H1 (cell line): ENCODE data around the gene MEF2A. TPM values are rescaled to one million over a fixed set of nuclear protein-coding genes. Genes with fewer than 3 reads are reported as not detected.

Experiments
- CTCF ChIA-PET: fragments of 300-600 bp; sonication (Branson Sonifier 250); formaldehyde crosslinking; loops from one replicate; lab custom pipeline; 2021; ENCODE audit not compliant: partially characterized antibody; lab: Charles Lee
- POLR2A ChIA-PET: fragments of 300-600 bp; sonication (Branson Sonifier 250); formaldehyde crosslinking; loops from one replicate; lab custom pipeline; 2021; ENCODE audit warnings: inconsistent platforms; ENCODE audit not compliant: partially characterized antibody; lab: Charles Lee
- DNase-seq, 2 experiments: peaks; one replicate each; pipeline versions ENCODE4 v3.0.0 to v3.0.0-alpha.2; 2010 to 2022; ENCODE audit warnings: low spot score in 2 of 2, low read depth in 1 of 2, mixed read lengths in 1 of 2
- FAIRE-seq: peaks from 2 replicates; lab custom pipeline; 2011; peaks lifted over from hg19 to GRCh38; lab: Jason Lieb, UNC
- H2AFZ ChIP-seq: 2 replicates; pipeline ENCODE4 v1.8.1; 2012; ENCODE audit warnings: low read length, inconsistent platforms
- H2AK5ac ChIP-seq: 2 replicates; pipeline ENCODE4 v1.6.1; 2013; ENCODE audit warnings: low read depth, low read length
- H2BK120ac ChIP-seq: replicated peaks from 2 replicates; pipeline ENCODE3; 2013; ENCODE audit warnings: low read depth, low read length, inconsistent platforms
- H2BK12ac ChIP-seq: 2 replicates; pipeline ENCODE4 v1.6.1; 2013; ENCODE audit warnings: low read depth, low read length
- H2BK15ac ChIP-seq: 2 replicates; pipeline ENCODE4 v1.6.1; 2013; ENCODE audit warnings: low read length
- H2BK20ac ChIP-seq: 2 replicates; pipeline ENCODE4 v1.6.1; 2013; ENCODE audit warnings: low read length
- H2BK5ac ChIP-seq: 2 replicates; pipeline ENCODE4 v1.6.1; 2013; ENCODE audit warnings: low read depth, low read length
- H3K14ac ChIP-seq: 2 replicates; pipeline ENCODE4 v1.6.1; 2013; ENCODE audit warnings: inconsistent platforms; ENCODE audit not compliant: insufficient read length
- H3K18ac ChIP-seq: 2 replicates; pipeline ENCODE4 v1.6.1; 2013; ENCODE audit warnings: low read length; ENCODE audit errors: extremely low read depth
- H3K23ac ChIP-seq: 2 replicates; pipeline ENCODE4 v1.6.1; 2013; ENCODE audit warnings: inconsistent platforms; ENCODE audit not compliant: insufficient read length
- H3K23me2 ChIP-seq: 2 replicates; pipeline ENCODE4 v1.6.1; 2013; ENCODE audit warnings: low read depth, low read length
- H3K27ac ChIP-seq: 2 replicates; pipeline ENCODE4 v1.6.1; 2011; ENCODE audit warnings: low read depth, low read length, inconsistent platforms
- H3K27me3 ChIP-seq, 4 experiments: replicated peaks in 1 of 4; 1 replicate in 1 of 4; 2 replicates in 3 of 4; pipeline versions ENCODE4 v1.6.1 to v1.8.1; 2011 to 2013; ENCODE audit warnings: low read length in 3 of 4, mild to moderate bottlenecking in 3 of 4, inconsistent platforms in 2 of 4, mixed read lengths in 2 of 4, moderate library complexity in 1 of 4; ENCODE audit not compliant: control insufficient read depth in 3 of 4, insufficient read depth in 3 of 4; ENCODE audit errors: extremely low read depth in 1 of 4
- H3K36me3 ChIP-seq, 4 experiments: 2 replicates each; pipeline versions ENCODE4 v1.6.1 to v1.8.1; 2011 to 2013; ENCODE audit warnings: mild to moderate bottlenecking in 4 of 4, low read length in 3 of 4, moderate library complexity in 2 of 4, control low read depth in 1 of 4, inconsistent platforms in 1 of 4; ENCODE audit not compliant: insufficient read depth in 4 of 4, control insufficient read depth in 2 of 4
- H3K4ac ChIP-seq: replicated peaks from 2 replicates; pipeline ENCODE3; 2013; ENCODE audit warnings: low read length, low read depth, mixed read lengths, inconsistent platforms; ENCODE audit not compliant: insufficient read length
- H3K4me1 ChIP-seq, 4 experiments: replicated peaks in 1 of 4; 1 replicate in 1 of 4; 2 replicates in 3 of 4; pipeline versions ENCODE4 v1.6.1 to v1.8.1; 2011 to 2013; ENCODE audit warnings: low read length in 3 of 4, inconsistent platforms in 2 of 4, mixed read lengths in 1 of 4; ENCODE audit not compliant: insufficient read depth in 4 of 4, control insufficient read depth in 3 of 4
- H3K4me2 ChIP-seq, 2 experiments: 2 replicates each; pipeline versions ENCODE4 v1.6.1 to v1.8.1; 2011 to 2013; ENCODE audit warnings: low read depth in 2 of 2, low read length in 2 of 2, control low read depth in 1 of 2, inconsistent platforms in 1 of 2, mild to moderate bottlenecking in 1 of 2; ENCODE audit not compliant: insufficient read depth in 1 of 2
- H3K4me3 ChIP-seq, 4 experiments: fragments of 200-600, 300-600 bp in 1 of 4; sonication (generic), shearing (Covaris generic), sonication (Bioruptor Twin) in 1 of 4; 2 replicates each; pipeline versions ENCODE4 v1.5.1 to v1.8.1; 2011 to 2016; ENCODE audit warnings: low read length in 4 of 4, low read depth in 3 of 4, control low read depth in 2 of 4, inconsistent platforms in 2 of 4, mild to moderate bottlenecking in 2 of 4, mixed read lengths in 1 of 4, moderate library complexity in 1 of 4; ENCODE audit not compliant: insufficient read depth in 2 of 4; ENCODE audit errors: extremely low read depth in 1 of 4
- H3K56ac ChIP-seq: replicated peaks from 2 replicates; pipeline ENCODE3; 2013; ENCODE audit warnings: low read depth, mild to moderate bottlenecking, mixed read lengths, low read length, inconsistent platforms; ENCODE audit not compliant: insufficient read length
- H3K79me1 ChIP-seq: 2 replicates; pipeline ENCODE4 v1.6.1; 2013; ENCODE audit warnings: low read depth, low read length, control low read depth
- H3K79me2 ChIP-seq, 2 experiments: 2 replicates each; pipeline versions ENCODE4 v1.6.1 to v1.8.1; 2012 to 2013; ENCODE audit warnings: low read length in 2 of 2, mild to moderate bottlenecking in 2 of 2, inconsistent platforms in 1 of 2; ENCODE audit not compliant: insufficient read depth in 2 of 2, control insufficient read depth in 1 of 2
- H3K9ac ChIP-seq, 4 experiments: replicated peaks in 1 of 4; 1 replicate in 1 of 4; 2 replicates in 3 of 4; pipeline versions ENCODE4 v1.6.1 to v1.8.1; 2011 to 2013; ENCODE audit warnings: low read depth in 3 of 4, low read length in 3 of 4, control low read depth in 2 of 4, mild to moderate bottlenecking in 2 of 4, moderate library complexity in 2 of 4, inconsistent platforms in 1 of 4; ENCODE audit errors: extremely low read depth in 1 of 4
- H3K9me3 ChIP-seq, 2 experiments: 2 replicates each; pipeline versions ENCODE4 v1.6.1 to v1.8.1; 2012 to 2013; ENCODE audit warnings: mild to moderate bottlenecking in 2 of 2, moderate library complexity in 2 of 2, control low read depth in 1 of 2, inconsistent platforms in 1 of 2, low read depth in 1 of 2, low read length in 1 of 2, mixed read lengths in 1 of 2; ENCODE audit not compliant: insufficient read depth in 2 of 2
- H4K20me1 ChIP-seq, 2 experiments: replicated peaks in 1 of 2; 2 replicates each; pipeline versions ENCODE3 to v1.8.1; 2011 to 2013; ENCODE audit warnings: inconsistent platforms in 2 of 2, low read length in 2 of 2, mild to moderate bottlenecking in 1 of 2; ENCODE audit not compliant: insufficient read depth in 2 of 2, control insufficient read depth in 1 of 2
- H4K5ac ChIP-seq: 2 replicates; pipeline ENCODE4 v1.6.1; 2013; ENCODE audit warnings: low read length, low read depth, mixed read lengths, inconsistent platforms; ENCODE audit not compliant: insufficient read length
- H4K8ac ChIP-seq: 2 replicates; pipeline ENCODE4 v1.8.0; 2013; ENCODE audit warnings: mild to moderate bottlenecking, moderate library complexity, low read length, inconsistent platforms; ENCODE audit not compliant: insufficient read depth; ENCODE audit errors: extremely low read depth
- H4K91ac ChIP-seq: replicated peaks from 2 replicates; pipeline ENCODE3; 2013; ENCODE audit warnings: low read length, mixed read lengths, inconsistent platforms; ENCODE audit not compliant: insufficient read length
- ASH2L ChIP-seq: fragments of 200-600, 300-600 bp; sonication (generic); IDR thresholded peaks from one replicate; pipeline ENCODE4 v1.7.1; 2017; ENCODE audit warnings: low read length
- ATF2 ChIP-seq: IDR thresholded peaks from 2 replicates; pipeline ENCODE4 v1.6.1; 2012; ENCODE audit warnings: low read length, inconsistent platforms
- CBX5 ChIP-seq: fragments of 300-800, 300-1000 bp; sonication (generic); IDR thresholded peaks from 2 replicates; pipeline ENCODE4 v1.7.1; 2016; ENCODE audit warnings: antibody characterized with exemption, low read length, low read depth
- JUND ChIP-seq: IDR thresholded peaks from 2 replicates; pipeline ENCODE4 v1.6.1; 2011; ENCODE audit warnings: mild to moderate bottlenecking, improper control_type of control experiment, low read length
- KDM4A ChIP-seq: IDR thresholded peaks from one replicate; pipeline ENCODE4 v1.7.1; 2012; ENCODE audit warnings: low read depth, mild to moderate bottlenecking, moderate library complexity, low read length, inconsistent platforms; ENCODE audit not compliant: severe bottlenecking
- POU5F1 ChIP-seq: IDR thresholded peaks from 2 replicates; pipeline ENCODE4 v1.6.1; 2011; ENCODE audit warnings: low read depth, mild to moderate bottlenecking, low read length, moderate library complexity
- RXRA ChIP-seq: IDR thresholded peaks from 2 replicates; pipeline ENCODE4 v1.6.1; 2011; ENCODE audit warnings: low read depth, mild to moderate bottlenecking, low read length, moderate library complexity; ENCODE audit not compliant: insufficient read depth
- SIRT6 ChIP-seq: IDR thresholded peaks from one replicate; pipeline ENCODE4 v1.7.1; 2012; ENCODE audit warnings: low read length, inconsistent platforms
- SP1 ChIP-seq: IDR thresholded peaks from 2 replicates; pipeline ENCODE4 v1.6.1; 2011; ENCODE audit warnings: low read depth, low read length
- TEAD4 ChIP-seq: IDR thresholded peaks from 2 replicates; pipeline ENCODE4 v1.6.1; 2012; ENCODE audit warnings: low read depth, low read length, inconsistent platforms, mixed read lengths
- WGBS, 2 experiments: shearing (Covaris generic) in 1 of 2; methylation state at CpG; one replicate each; pipeline versions ENCODE4 v1.1.6 to v1.1.7; 2013 to 2015; ENCODE audit warnings: low lambda C conversion rate in 2 of 2, mixed read lengths in 2 of 2, inconsistent platforms in 1 of 2, low coverage in 1 of 2, missing lambda C conversion rate in 1 of 2; ENCODE audit not compliant: insufficient replicate concordance in 2 of 2, insufficient coverage in 1 of 2, insufficient read length in 1 of 2; ENCODE audit errors: extremely low coverage in 1 of 2, missing lambda C conversion rate in 1 of 2; 5-methylcytosine and 5-hydroxymethylcytosine counted together
- polyA plus RNA-seq, 7 experiments: library from polyadenylated mRNA; depleted of rRNA in 3 of 7; stranded (reverse) in 5 of 7; unstranded in 2 of 7; fragments of >200 nt in 5 of 7; fragments of 200-250 nt in 2 of 7; gene quantifications; 1 replicate in 5 of 7; 2 replicates in 1 of 7; 4 replicates in 1 of 7; pipeline versions ENCODE4 v1.2.1 to v1.2.3, GENCODE V29; 2011 to 2013; ENCODE audit warnings: missing spikeins in 2 of 7, mixed read lengths in 2 of 7
- total RNA-seq: library from RNA; stranded (reverse); fragmentation: NEBNext Ultra II Directional; extraction: Animal tissue kit (Norgen Biotek cat#: 25700); gene quantifications from 2 replicates; pipeline ENCODE4 v1.2.1, GENCODE V29; 2021

MEF2A gene
- total and polyA plus RNA-seq, 2 of the 8 experiments (the other 6 are each of a cell fraction or from before 2014, with no cell fraction given), result 15.6 to 22.5 TPM

- Histone ChIP-seq H2AK5ac (no peak overlapping the region), H3K14ac (no peak overlapping the region), H2BK120ac (no peak overlapping the region), H3K79me2 (peaks cover 6 to 49% of the 10 kb centered on the region in 2 experiments; a peak in 3 of 4 replicates), H2BK12ac (no peak overlapping the region), H2BK15ac (no peak overlapping the region), H3K36me3 (peaks cover 0 to 2% (median 0%) of the 10 kb centered on the region in 4 experiments; a peak in 1 of 8 replicates), H3K4me3 (peak overlapping the region; percentile 76 to 95 (median 90)), H2AFZ (no peak overlapping the region), H3K18ac (peak overlapping the region; percentile 32), H3K79me1 (no peaks in the 10 kb centered on the region), H3K27me3 (no peaks in the 10 kb centered on the region), H3K4ac (no peak overlapping the region), H3K23me2 (peaks cover 10% of the 10 kb centered on the region; the same call in 1 of the 2 replicates), H3K9me3 (no peaks in the 10 kb centered on the region), H2BK20ac (no peak overlapping the region), H3K27ac (peak overlapping the region; percentile 78; the same call in 1 of the 2 replicates), H4K20me1 (peaks cover 1 to 7% of the 10 kb centered on the region in 2 experiments), H2BK5ac (peak overlapping the region; percentile 35; the same call in 1 of the 2 replicates), H4K8ac (peak overlapping the region; percentile 95; the same call in 1 of the 2 replicates), H4K91ac (no peak overlapping the region), H4K5ac (no peak overlapping the region), H3K4me2 (peak overlapping the region; percentile 91 to 92), H3K9ac (peak overlapping the region; percentile 69 to 96 (median 76)), H3K56ac (no peak overlapping the region), H3K4me1 (peaks cover 2 to 25% (median 16%) of the 10 kb centered on the region in 4 experiments; a peak in 6 of 7 replicates), H3K23ac (no peak overlapping the region)
- no peak for FAIRE-seq
- peak in 1 of 2 experiments; percentile 67 for DNase-seq
- CTCF ChIA-PET, result interaction anchor here (0.9 to 3.2 kb wide), 3 partner anchors 17 to 223 kb away, joined by 3 to 15 read pairs (median 5); no protein-coding TSS in a partner anchor
- WGBS, 2 experiments, result 1% methylated on average over 18 of the region's 69 CpGs; no CpG with 5 or more reads in 1 of the 2 experiments
- POLR2A ChIA-PET, result interaction anchor here (0.6 to 1.4 kb wide), 6 partner anchors 16 to 275 kb away, joined by 3 to 5 read pairs (median 3); no protein-coding TSS in a partner anchor
- TF ChIP-seq ASH2L, result peak; percentile 0
- TF ChIP-seq TEAD4, result no peak
- TF ChIP-seq RXRA, result no peak
- no peak for TF ChIP-seq SP1
- TF ChIP-seq KDM4A, result peak; percentile 64
- TF ChIP-seq POU5F1, result no peak
- no peak for TF ChIP-seq JUND
- no peak for TF ChIP-seq CBX5
- TF ChIP-seq ATF2, result no peak
- no peak for TF ChIP-seq SIRT6
These were observed 543 bp downstream of the MEF2A start for GRCh38 chr15:99566157-99566897.
